ENCODE measurements around the gene PIGU. TPM values are rescaled to one million over a fixed set of nuclear protein-coding genes. Genes with fewer than 3 reads are reported as not detected.

The PIGU gene
- total and polyA plus RNA-seq, 3 experiments from 2014 or later: 24.9 to 33.0 (median 26.3) TPM

DNA sequence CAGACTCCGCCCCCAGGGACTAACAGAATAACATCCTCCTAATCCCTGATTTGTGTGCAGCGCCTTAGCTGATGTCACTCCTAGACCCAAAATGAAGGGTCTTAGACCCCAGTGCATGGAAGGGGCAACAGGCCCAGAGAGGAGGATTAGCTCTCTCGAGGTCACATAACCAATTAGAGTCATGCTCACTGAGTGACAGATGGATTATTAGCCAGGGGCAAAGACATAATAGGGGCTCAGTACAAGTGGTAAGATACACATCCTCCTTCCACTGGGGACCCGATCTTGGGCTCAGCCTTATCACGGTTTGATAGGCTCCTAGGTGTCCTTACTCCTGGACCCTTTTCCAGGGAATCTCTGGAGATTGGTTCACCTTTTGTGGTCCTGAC lies 28.1 kb upstream of the PIGU start:
- Mint-ChIP-seq H3K4me3 (peak overlapping the region; percentile 88 to 96 (median 93)), H3K36me3 (peaks cover 0 to 5% (median 0%) of the 10 kb centered on the region in 3 donors), H3K4me1 (peaks cover 17 to 34% (median 20%) of the 10 kb centered on the region in 3 donors), H3K9me3 (no peaks in the 10 kb centered on the region), H3K27ac (peak overlapping the region; percentile 96 to 100 (median 98)), H3K27me3 (peaks cover 3 to 4% of the 10 kb centered on the region in 2 donors)
- H3K4me1 ChIP-seq (ENCODE audit: insufficient read depth, low read length): peaks cover 16% of the 10 kb centered on the region
- no peaks in the 10 kb centered on the region for H3K27me3 ChIP-seq (ENCODE audit: insufficient read depth, low read length, poor library complexity, severe bottlenecking)
- no peaks in the 10 kb centered on the region for H3K9me3 ChIP-seq (ENCODE audit: low read length)
- ChIA-PET CTCF (interaction anchor here (0.7 to 2.1 kb wide), 2 partner anchors 167 to 392 kb away, joined by 4 to 7 read pairs; no protein-coding TSS in a partner anchor), POLR2A (no interaction called here)
- no peak for DNase-seq
- H3K36me3 ChIP-seq (ENCODE audit: insufficient read depth, low read length): no peaks in the 10 kb centered on the region
- peak overlapping the region; percentile 96 for H3K27ac ChIP-seq (ENCODE audit: low read depth, low read length)
- peak overlapping the region; percentile 81 for H3K4me3 ChIP-seq (ENCODE audit: low read length)

DNA sequence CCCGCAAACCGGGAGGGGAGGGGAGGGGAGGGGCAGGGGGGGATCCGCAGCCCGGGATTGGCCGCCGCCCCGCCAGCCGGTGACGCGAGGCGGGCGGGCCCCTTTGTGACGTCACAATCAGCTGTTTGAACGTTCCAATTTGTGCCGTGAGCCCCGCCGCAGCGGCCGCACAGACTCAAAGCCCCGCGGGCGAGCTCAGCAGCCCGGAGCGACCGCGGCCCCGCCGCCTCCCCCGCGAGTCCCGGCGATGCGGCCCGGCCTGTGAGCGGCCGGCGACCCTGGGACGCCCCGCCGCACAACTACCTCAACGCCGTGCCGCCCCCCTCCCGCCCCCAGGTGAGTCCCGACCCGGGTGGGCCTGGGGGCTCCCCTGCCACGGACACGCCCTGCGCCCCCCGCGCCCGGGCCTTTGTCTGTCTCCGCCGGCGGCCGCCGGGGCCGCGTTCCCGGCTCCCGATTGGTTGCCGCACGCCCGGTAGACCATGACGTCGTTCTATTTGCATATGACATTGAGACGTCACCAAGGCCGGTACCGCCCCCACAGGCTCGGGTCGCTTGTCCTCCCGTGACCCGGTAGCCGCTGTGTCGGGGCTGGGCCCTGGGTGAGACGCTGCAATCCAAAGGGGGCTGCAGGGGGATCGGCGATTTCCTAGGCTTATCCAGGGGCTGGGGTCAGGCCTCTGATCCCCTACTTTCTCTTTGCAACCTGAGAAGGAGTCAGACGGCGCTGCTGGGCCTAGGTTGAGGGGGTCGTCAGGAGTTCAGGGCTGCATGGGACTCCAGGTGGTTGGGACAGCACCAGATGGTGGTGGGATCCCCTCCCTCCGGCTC lies 27.5 kb upstream of the PIGU start, which contains the start of gene TP53INP2:
TSS of gene TP53INP2 (plus strand) at position 168 of the 831 bp plus-strand sequence. CDS start 4,396 bp downstream, outside the sequence.
- Mint-ChIP-seq H3K4me3 (peak within 1 kb of the TSS; percentile 93 to 96 (median 94)), H3K27ac (peak within 1 kb of the TSS; percentile 96 to 100 (median 98)), H3K36me3 (peaks cover 0 to 5% (median 0%) of the 10 kb centered on the region in 3 donors), H3K27me3 (peaks cover 3 to 4% of the 10 kb centered on the region in 2 donors), H3K4me1 (peaks cover 17 to 34% (median 20%) of the 10 kb centered on the region in 3 donors), H3K9me3 (no peaks in the 10 kb centered on the region)
- Histone ChIP-seq H3K27ac (ENCODE audit: low read depth, low read length) (peak within 1 kb of the TSS; percentile 96), H3K27me3 (ENCODE audit: insufficient read depth, low read length, poor library complexity, severe bottlenecking) (no peaks in the 10 kb centered on the region), H3K4me3 (ENCODE audit: low read length) (peak within 1 kb of the TSS; percentile 81), H3K9me3 (ENCODE audit: low read length) (no peaks in the 10 kb centered on the region), H3K36me3 (ENCODE audit: insufficient read depth, low read length) (no peaks in the 10 kb centered on the region), H3K4me1 (ENCODE audit: insufficient read depth, low read length) (peaks cover 16% of the 10 kb centered on the region)
- peak; percentile 88 to 94 (median 90) for DNase-seq
- POLR2A ChIA-PET: interaction anchor here (0.7 to 1.3 kb wide), 3 partner anchors 23 to 188 kb away, joined by 3 to 9 read pairs (median 5); partner anchors contain the start of genes DYNLRB1 and PIGU
- CTCF ChIA-PET: interaction anchor here (1.4 to 2.2 kb wide), 3 partner anchors 65 to 392 kb away, joined by 4 to 9 read pairs (median 7); no protein-coding TSS in a partner anchor

DNA sequence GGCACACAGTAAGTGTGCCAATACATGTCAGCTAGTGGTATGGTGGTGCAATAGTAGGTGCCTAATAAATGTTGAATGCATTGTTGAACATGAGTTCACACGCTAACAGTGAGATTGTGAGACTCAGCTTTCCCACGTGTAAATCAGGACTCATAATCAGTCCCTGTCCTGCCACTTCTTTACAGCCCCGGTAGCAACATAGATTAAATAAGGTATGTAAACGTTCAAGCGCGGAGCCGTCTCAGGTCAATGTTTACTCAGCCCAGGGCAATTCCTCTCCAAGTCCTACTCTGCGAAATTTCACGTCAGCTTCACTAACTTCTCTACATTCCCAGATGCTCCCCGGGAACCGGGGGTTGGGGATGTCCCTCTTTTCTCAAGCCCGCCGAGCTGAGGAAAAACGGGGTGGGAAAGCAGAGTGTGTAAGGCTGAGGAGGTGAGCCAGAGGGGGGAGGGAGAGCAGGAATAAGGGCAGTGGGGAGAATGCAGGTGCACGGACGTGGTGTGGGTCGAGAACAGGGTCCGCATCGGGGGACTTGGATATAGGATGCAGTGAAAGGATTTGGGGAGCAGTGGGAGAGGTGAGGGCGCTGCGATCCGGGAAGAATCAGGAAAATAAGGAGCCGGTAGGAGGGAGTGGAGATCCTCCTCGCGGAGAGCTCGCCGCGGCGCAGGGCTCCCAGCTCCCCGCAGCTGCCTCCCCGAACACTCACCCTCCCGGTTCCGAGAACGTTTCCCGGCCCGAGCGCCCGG lies 26.7 kb upstream of the PIGU start:
- H3K4me3 ChIP-seq (ENCODE audit: low read length): peak overlapping the region; percentile 81
- POLR2A ChIA-PET: interaction anchor here (1.2 to 1.3 kb wide), 2 partner anchors 26 to 187 kb away, joined by 5 to 9 read pairs; partner anchors contain the start of genes DYNLRB1 and PIGU
- peak overlapping the region; percentile 96 for H3K27ac ChIP-seq (ENCODE audit: low read depth, low read length)

DNA sequence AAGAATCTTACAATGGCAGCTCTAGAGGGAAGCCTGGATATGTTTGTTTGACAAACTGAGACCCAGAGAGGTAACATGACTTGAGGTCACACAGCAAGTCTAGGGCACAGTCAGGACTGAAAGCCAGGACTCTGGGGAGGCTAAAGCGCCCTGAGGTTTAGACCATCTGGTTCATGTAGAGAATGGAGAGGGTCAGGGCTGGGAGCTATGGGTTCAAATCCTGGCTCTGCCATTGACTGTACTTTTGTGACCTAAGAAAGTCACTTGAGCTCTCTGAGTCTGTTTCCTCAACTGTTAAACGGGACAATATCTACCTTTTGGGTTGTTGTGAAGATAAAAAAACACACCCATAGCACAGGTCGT lies 26.1 kb upstream of the PIGU start:
- H3K27me3 Mint-ChIP-seq: peaks cover 3 to 4% of the 10 kb centered on the region in 2 donors
- no peaks in the 10 kb centered on the region for H3K27me3 ChIP-seq (ENCODE audit: insufficient read depth, low read length, poor library complexity, severe bottlenecking)
- ChIA-PET POLR2A (no interaction called here), CTCF (interaction anchor here (1.4 to 2.2 kb wide), 2 partner anchors 67 to 390 kb away, joined by 4 to 9 read pairs; no protein-coding TSS in a partner anchor)
- no peak for DNase-seq
- H3K27ac Mint-ChIP-seq: peak overlapping the region; percentile 94 to 99 (median 97)
- H3K4me3 Mint-ChIP-seq: peak overlapping the region; percentile 93 to 94 (median 93)
- no peaks in the 10 kb centered on the region for H3K9me3 Mint-ChIP-seq
- no peak overlapping the region for H3K27ac ChIP-seq (ENCODE audit: low read depth, low read length)
- H3K4me3 ChIP-seq (ENCODE audit: low read length): no peak overlapping the region
- no peaks in the 10 kb centered on the region for H3K9me3 ChIP-seq (ENCODE audit: low read length)
- no peaks in the 10 kb centered on the region for H3K36me3 ChIP-seq (ENCODE audit: insufficient read depth, low read length)
- peaks cover 16 to 26% (median 16%) of the 10 kb centered on the region in 3 donors for H3K4me1 Mint-ChIP-seq
- peaks cover 16% of the 10 kb centered on the region for H3K4me1 ChIP-seq (ENCODE audit: insufficient read depth, low read length)
- peaks cover 0 to 4% (median 0%) of the 10 kb centered on the region in 3 donors for H3K36me3 Mint-ChIP-seq

More for the DNA sequence above, 26.7 kb upstream of the PIGU start:
- CTCF ChIA-PET: interaction anchor here (1.4 to 2.2 kb wide), 2 partner anchors 66 to 391 kb away, joined by 4 to 9 read pairs; no protein-coding TSS in a partner anchor
- Mint-ChIP-seq H3K9me3 (no peaks in the 10 kb centered on the region), H3K27ac (peak overlapping the region; percentile 94 to 99 (median 97)), H3K36me3 (peaks cover 0 to 4% (median 0%) of the 10 kb centered on the region in 3 donors), H3K27me3 (peaks cover 3 to 4% of the 10 kb centered on the region in 2 donors), H3K4me1 (peaks cover 17 to 32% (median 19%) of the 10 kb centered on the region in 3 donors), H3K4me3 (peak overlapping the region; percentile 93 to 94 (median 93))
- Histone ChIP-seq H3K9me3 (ENCODE audit: low read length) (no peaks in the 10 kb centered on the region), H3K36me3 (ENCODE audit: insufficient read depth, low read length) (no peaks in the 10 kb centered on the region), H3K27me3 (ENCODE audit: insufficient read depth, low read length, poor library complexity, severe bottlenecking) (no peaks in the 10 kb centered on the region), H3K4me1 (ENCODE audit: insufficient read depth, low read length) (peaks cover 16% of the 10 kb centered on the region)
- DNase-seq: no peak

DNA sequence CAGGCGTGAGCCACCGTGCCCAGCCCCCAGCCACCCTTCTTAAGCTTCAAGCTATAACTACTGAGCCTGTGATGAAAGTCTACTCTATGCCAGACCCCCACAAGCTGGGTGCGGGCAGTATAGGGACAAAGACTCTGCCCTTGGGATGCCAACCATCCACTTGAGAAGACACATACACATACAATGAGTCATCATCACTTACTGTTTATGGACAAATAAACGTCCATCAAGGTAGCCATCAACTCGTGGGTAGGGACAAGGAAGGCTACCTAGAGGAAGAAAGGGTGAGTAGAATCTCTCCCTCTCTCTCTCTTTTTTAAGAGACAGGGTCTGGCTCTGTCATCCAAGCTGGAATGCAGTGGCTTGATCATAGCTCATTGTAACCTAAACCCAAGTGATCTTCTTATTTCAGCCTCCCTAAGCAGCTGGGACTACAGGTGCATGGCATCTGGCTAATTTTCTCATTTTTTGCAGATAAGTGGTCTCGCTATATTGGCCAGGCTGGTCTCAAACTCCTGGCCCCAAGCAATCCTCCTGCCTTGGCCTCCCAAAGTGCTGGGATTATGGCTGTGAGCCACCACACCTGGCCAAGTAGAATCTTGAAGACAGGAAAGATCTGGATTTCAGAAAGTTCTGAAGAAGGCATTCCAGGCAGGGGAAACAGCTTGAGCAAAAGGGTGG lies 24.7 kb upstream of the PIGU start:
- no peaks in the 10 kb centered on the region for H3K9me3 ChIP-seq (ENCODE audit: low read length)
- Mint-ChIP-seq H3K4me3 (peak overlapping the region in 5 of 7 donors; percentile 0 to 93 (median 59)), H3K9me3 (no peaks in the 10 kb centered on the region), H3K36me3 (peaks cover 0 to 4% (median 0%) of the 10 kb centered on the region in 3 donors), H3K27me3 (peaks cover 3 to 4% of the 10 kb centered on the region in 2 donors), H3K27ac (peak overlapping the region in 3 of 8 donors; percentile 45 to 97 (median 57)), H3K4me1 (peaks cover 16 to 26% (median 16%) of the 10 kb centered on the region in 3 donors)
- peaks cover 16% of the 10 kb centered on the region for H3K4me1 ChIP-seq (ENCODE audit: insufficient read depth, low read length)
- ChIA-PET POLR2A (interaction anchor here (0.5 kb wide), 1 partner anchor 369 kb away, joined by 3 read pairs; no protein-coding TSS in a partner anchor), CTCF (interaction anchor here (1.1 to 1.8 kb wide), 2 partner anchors 23 to 389 kb away, joined by 3 to 7 read pairs; no protein-coding TSS in a partner anchor)
- no peaks in the 10 kb centered on the region for H3K27me3 ChIP-seq (ENCODE audit: insufficient read depth, low read length, poor library complexity, severe bottlenecking)
- H3K27ac ChIP-seq (ENCODE audit: low read depth, low read length): no peak overlapping the region
- no peak overlapping the region for H3K4me3 ChIP-seq (ENCODE audit: low read length)
- DNase-seq: no peak
- H3K36me3 ChIP-seq (ENCODE audit: insufficient read depth, low read length): no peaks in the 10 kb centered on the region

DNA sequence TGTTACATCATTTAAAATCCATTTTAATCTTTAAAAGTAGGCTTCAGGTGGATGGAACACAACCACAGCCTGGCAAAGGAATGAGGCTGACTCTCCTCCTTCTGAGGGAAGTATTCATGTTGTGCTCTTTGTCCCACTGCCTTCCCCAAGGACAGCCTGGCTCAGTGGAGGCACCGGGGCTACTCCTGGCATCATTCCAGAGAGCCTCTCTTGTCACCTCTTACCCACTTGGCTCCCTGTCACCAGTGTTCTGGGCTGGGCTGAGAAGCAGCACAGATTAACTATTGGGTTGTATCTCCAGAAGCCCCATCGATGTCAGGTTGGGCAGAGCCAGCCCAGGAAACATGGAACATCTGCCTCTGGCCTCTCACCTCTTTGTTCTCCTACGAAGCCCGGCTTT lies 16.5 kb upstream of the PIGU start:
- no peaks in the 10 kb centered on the region for H3K9me3 Mint-ChIP-seq
- Histone ChIP-seq H3K9me3 (ENCODE audit: low read length) (no peaks in the 10 kb centered on the region), H3K4me1 (ENCODE audit: insufficient read depth, low read length) (no peaks in the 10 kb centered on the region), H3K27ac (ENCODE audit: low read depth, low read length) (no peak overlapping the region), H3K27me3 (ENCODE audit: insufficient read depth, low read length, poor library complexity, severe bottlenecking) (no peaks in the 10 kb centered on the region), H3K4me3 (ENCODE audit: low read length) (no peak overlapping the region), H3K36me3 (ENCODE audit: insufficient read depth, low read length) (no peaks in the 10 kb centered on the region)
- POLR2A ChIA-PET: no interaction called here
- no peaks in the 10 kb centered on the region for H3K27me3 Mint-ChIP-seq
- CTCF ChIA-PET: no interaction called here
- no peaks in the 10 kb centered on the region for H3K36me3 Mint-ChIP-seq
- no peak for DNase-seq
- H3K27ac Mint-ChIP-seq: peak overlapping the region in 1 of 8 donors; percentile 54
- H3K4me1 Mint-ChIP-seq: no peaks in the 10 kb centered on the region
- no peak overlapping the region for H3K4me3 Mint-ChIP-seq

DNA sequence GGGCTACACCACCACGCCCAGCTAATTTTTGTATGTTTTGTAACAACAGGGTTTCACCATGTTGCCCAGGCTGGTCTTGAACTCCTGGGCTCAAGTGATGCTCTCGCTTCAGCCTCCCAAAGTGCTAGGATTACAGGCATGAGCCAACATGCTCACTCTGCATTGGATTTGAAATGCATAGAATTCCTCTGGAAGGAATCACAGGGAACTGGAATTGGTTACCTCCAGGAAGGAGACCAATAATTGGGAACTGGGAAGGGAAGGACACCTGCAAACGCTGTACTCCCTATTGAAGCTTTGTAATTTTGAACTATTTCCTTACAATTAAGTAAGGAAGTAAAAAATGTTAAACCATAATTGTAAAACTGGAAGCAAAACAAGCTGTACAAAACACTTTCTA lies 14.9 kb upstream of the PIGU start:
- Mint-ChIP-seq H3K27me3 (no peaks in the 10 kb centered on the region), H3K4me1 (no peaks in the 10 kb centered on the region), H3K4me3 (no peak overlapping the region), H3K27ac (no peak overlapping the region), H3K9me3 (no peaks in the 10 kb centered on the region), H3K36me3 (no peaks in the 10 kb centered on the region)
- no peak overlapping the region for H3K4me3 ChIP-seq (ENCODE audit: low read length)
- CTCF ChIA-PET: no interaction called here
- DNase-seq: no peak
- H3K9me3 ChIP-seq (ENCODE audit: low read length): no peaks in the 10 kb centered on the region
- H3K27me3 ChIP-seq (ENCODE audit: insufficient read depth, low read length, poor library complexity, severe bottlenecking): no peaks in the 10 kb centered on the region
- H3K27ac ChIP-seq (ENCODE audit: low read depth, low read length): no peak overlapping the region
- H3K4me1 ChIP-seq (ENCODE audit: insufficient read depth, low read length): no peaks in the 10 kb centered on the region
- no peaks in the 10 kb centered on the region for H3K36me3 ChIP-seq (ENCODE audit: insufficient read depth, low read length)
- POLR2A ChIA-PET: no interaction called here

All from CD8-positive, alpha-beta memory T cell (primary cell).